NOMO-1 treated with DMSO at 0.1 percent for 48 hours (cell line): ENCODE measurements around the gene COL4A2.
"Not testable (repeated sequence)": the region's sequence is repeated elsewhere in the genome, so short reads cannot be mapped to it uniquely, and the experiment has no call there.

Source experiments
- DNase-seq: peaks from one replicate; lab custom pipeline; 2025; ENCODE audit not compliant: unreplicated experiment; lab: John Stamatoyannopoulos, UW

The COL4A2 gene

DNA sequence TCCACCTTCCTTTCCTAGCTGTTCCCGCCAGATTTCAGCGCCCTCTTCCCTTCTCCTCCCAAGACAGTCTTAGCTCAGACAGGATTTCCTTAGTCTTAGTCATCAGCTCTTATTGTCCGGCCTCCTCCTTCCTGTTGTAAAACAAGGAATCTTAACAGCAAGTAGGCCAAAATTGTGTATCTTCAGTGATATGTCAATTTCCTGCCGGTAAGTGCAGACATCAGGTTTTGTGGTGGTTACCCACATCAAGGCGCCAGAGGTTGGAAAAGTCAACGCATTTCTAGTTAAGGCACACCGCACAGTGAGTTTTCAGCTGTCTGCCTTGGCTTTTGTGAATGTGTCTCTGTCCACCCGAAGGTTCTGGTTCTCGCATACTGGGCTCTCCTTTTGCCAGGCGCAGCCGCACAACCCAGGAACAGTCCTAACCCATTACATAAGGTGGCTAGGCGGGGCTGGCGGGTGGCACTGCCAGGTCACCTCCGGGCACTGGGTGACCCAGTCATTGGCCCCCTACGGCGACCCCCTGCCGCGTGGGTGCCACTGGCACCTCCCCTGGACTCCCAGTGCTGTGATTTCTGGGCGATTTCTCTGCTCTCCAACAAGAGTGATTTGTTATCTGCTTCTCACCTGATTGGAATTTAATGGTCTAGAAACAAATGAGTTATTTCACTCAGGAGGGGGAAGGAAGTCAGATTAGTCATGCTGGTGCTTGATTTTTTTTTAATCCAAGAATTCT lies 12.9 kb downstream of the COL4A2 start:
- no peak for DNase-seq

DNA sequence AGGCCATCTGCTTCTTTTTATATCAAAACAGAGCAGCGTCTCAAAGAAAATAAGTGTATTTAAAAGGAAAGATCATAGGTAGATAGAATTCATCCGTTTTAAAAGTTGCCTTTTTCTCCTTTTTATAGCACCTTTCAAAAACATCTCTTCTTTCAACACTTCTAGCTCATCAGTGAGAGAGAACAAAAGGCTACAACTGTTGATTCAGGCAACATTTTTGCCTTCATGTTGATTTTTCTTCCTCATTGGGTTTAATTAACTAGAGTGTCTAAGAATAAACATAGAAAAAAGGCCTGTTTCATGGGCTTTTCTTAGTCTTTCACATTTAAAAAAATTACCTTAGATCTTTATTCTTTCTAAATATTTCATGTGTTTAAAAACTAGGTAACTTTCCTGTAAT lies 13.6 kb downstream of the COL4A2 start:
- no peak for DNase-seq

- DNase-seq: not testable (repeated sequence)
Observed at GRCh38 chr13:110321573-110321972, 14.5 kb downstream of the COL4A2 start.

GRCh38 chr13:110322126-110322827 lies 15.2 kb downstream of the COL4A2 start:
- DNase-seq: no peak

DNA sequence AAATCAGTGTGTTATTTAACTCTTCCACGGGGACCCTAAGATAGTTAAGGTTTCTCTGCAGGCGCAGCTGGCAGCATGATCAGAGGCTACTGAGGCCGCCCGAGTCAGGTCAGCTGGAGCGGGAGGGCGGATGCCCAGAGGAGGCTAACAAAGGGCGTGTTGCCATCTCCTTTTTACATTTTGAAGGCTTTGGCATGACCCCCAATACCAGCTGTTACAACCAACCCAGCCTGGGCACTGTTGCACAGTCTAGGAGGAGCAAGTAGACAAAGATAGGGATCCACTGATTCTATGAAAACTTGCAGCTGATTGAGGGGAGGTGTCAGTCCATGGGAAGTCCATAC lies 15.7 kb downstream of the COL4A2 start:
- DNase-seq: no peak

DNA sequence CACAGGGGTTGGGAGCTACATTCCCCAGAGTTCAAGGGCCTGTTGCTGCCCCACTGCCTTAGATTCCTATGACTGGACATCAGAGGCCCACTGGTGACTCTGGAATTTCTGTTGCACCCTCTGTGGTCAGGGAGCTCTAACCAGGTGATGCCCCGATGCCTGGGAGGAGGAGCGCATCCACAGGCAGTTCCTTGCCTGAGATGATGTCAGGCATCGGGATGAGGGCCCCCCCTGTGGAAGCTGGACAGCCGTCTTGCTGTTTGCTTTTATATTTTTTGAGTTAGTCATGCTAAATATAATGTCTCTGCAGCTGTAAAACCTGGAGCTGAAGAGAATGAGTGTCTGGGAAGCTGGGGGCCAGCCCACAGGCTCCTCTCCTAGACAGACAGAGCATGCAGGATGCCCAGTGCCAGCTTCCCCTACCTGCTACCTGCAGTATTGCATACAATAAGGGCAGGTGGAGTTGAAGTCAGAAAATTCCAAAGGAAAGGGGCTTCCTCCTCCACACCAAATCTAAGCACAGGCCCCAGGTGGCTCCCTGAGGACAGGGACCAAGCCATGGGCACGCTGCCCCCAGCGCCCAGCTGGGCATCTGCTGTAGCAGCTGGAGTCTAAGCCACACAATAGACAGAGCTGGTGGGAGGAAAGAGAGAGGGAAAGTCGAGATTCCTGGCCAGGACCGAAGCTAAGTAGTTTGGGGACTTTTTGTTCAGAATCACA lies 16.2 kb downstream of the COL4A2 start:
- DNase-seq: no peak

DNA sequence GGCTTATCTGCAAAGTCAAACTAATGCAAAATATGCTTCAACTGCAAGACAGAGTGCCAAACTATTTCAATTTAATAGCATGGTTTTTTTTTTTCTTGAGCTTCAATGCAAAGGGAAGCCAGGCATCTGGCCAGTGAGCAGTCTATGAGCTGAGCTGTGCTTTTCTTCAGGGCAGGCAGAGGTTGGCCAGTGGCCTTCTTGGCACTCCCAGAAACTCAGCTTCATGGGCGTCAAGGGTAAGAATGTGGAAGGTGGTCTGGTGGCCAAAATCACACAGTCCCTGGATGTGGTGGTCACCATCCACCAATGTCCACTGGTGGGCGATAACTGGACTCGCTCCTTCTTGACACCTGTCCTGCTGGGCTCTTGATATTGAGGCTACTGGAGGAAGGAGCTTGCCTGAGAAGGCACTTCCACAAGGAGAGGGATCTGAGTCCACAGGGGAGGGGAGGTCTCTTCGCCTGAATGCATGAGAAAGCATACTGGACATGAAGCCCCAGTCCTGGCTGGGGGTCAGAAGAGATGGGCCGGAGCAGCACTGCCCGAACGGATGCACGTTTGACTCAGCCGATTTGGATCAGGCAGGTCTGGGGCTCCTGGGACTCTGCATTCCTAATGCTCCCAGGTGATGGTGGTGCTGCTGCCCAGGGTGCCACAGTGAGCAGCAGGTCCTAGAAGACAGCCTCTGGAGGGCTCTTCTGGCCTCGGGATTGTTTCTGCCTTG lies 17.1 kb downstream of the COL4A2 start:
- DNase-seq: no peak

GRCh38 chr13:110326263-110326904 lies 19.3 kb downstream of the COL4A2 start:
- DNase-seq: no peak

- DNase-seq: no peak
Observed at GRCh38 chr13:110327051-110327721, 20.1 kb downstream of the COL4A2 start.

DNA sequence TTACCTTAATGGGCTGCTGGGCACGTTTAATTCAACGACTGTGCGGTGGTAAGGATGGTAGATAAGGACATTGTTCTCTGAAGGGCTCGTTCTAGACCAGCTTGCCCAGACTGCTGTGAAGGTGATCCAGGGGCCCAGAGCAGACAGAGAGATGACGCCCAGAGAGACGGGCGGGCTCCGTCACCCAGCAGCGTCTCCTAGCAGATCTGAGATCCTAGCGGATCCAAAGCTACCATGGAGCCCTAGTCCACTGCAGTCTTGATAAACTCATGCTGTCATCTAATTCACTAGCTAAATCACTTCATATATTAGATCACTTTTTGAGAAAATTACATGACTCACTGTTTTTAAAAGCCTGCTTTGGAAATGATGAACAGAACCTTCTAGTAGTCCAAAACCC lies 21.5 kb downstream of the COL4A2 start:
- DNase-seq: no peak

DNA sequence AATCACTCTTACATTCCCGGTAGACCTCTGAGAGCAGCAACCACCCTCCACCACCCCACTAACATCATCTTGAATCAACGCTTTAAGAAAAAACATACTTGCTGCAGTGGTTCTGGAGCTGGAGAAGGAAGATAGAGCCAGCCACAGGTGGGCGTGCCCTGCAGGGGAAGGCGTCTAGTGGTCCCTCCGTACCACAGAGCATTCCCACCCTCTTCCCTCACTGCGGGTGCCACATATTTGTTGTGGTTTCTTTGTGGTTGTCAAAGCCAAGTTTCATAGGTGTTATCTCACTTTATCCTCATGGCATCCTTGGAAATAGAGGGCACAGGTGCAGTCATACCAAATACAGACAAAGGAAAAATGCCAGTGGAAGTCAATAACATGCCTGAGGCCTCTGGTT lies 22.2 kb downstream of the COL4A2 start:
- DNase-seq: no peak

DNA sequence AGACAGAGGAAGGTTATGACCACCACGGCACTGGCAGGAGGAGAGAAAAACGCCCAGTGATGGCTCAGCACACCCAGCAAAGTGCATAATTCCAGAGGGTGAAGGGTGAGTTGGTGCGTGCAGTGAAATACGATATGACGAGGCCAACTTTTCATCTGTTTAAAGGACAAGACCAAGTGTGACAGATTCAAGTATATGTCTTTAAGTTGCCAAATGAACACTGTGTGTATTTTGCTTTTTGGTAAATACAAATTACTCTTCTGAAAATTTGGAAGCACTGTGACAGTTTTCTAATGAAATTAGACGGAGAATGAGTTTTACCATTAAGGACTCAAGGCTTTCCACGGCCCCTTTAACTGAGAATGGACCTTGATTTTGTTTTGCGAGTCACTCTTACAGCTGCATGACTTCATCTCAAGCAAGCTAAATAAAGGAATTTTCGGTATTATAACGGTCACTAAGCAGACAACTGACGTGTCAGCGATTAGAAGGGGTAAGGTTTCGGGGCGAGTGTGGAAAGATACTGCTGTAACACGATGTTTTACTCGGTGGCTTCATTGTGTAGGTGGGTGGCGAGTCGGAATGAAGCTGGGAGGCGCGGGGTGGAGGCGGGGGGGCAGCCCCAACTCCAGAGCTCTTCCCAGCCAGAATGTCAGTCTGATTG lies 22.8 kb downstream of the COL4A2 start:
- no peak for DNase-seq

DNA sequence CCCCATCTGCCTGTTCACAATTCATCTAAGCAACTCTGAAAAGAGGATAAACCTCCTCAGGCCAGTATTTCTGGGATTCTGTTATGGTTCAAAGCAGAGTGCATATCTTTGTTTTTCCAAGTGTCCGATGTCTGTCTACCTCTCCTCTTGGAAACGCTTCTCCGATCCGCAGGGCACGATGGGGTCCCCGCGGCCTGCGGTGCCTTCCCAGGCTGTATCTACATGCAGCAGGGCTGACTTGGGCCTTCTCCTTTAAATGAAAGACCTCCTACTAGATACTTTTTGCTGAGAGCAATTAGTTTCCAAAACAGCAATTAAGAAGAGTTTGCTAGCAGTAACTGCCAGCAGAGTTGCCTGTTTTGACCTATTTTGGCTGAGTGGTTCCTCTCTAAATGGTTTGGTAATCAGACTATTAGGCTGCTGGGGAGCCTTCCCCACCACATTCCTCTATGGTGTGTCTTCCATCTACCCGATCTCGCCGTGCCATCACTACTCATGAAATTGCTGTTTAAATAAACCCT lies 23.5 kb downstream of the COL4A2 start:
- no peak for DNase-seq

- DNase-seq: no peak
Observed at GRCh38 chr13:110331362-110331761, 24.3 kb downstream of the COL4A2 start.

DNA sequence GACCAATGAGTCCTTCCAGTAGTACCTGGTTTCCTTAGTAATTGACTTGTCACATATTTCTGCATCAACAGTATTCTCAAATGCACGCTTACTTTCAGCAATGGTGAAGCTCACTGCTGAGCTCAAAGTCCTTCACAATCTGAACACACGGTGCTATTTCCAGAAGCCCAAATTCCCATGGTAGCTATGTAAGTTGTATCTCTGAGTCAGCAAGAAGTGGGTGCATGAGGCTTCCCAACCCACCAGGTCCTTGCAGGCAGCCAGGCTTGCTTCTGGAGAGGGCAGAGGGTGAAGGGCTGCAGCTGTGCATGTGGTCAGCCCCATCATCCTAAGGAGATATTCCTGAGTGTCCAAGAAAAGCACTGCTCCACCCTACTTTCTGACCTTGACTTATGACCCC lies 25.7 kb downstream of the COL4A2 start:
- DNase-seq: no peak

DNA sequence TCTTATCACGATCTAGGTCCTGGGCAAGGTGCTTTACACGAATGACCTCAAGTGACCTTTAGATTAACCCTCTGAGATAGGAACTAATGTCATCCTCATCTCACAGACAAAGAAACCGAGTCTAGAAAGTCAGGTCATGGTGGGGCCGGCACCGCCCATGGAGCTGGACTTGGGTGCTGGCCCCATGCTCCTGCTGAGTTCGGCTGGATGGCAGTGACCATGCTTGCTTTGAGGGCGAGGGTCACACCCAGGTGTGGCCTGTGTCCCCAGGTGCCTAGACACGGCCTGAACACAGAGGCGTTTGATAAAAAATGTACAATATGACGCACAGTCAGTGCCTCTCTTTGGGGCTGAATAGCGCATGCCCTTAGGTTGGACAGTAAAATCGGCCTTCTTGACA lies 26.8 kb downstream of the COL4A2 start:
- no peak for DNase-seq

DNA sequence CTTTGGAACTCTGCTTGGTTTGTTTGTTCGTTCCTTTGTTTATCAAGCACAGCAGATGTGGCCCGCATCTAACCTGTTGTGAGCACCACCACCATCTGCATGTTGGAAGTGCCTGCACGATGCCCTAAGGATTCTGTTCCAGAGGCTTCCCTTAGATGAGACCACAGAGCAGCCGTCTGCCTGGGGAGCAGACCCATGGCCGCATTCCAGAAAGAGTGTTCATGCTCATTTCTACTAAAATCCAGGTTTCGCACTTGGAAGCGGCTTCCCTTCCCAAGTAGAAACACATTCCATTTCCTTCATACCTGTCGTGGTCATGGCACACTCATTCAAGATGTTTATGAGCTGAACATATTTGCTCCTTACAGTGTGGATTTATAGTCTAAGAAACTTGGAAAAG lies 27.2 kb downstream of the COL4A2 start:
- no peak for DNase-seq

DNA sequence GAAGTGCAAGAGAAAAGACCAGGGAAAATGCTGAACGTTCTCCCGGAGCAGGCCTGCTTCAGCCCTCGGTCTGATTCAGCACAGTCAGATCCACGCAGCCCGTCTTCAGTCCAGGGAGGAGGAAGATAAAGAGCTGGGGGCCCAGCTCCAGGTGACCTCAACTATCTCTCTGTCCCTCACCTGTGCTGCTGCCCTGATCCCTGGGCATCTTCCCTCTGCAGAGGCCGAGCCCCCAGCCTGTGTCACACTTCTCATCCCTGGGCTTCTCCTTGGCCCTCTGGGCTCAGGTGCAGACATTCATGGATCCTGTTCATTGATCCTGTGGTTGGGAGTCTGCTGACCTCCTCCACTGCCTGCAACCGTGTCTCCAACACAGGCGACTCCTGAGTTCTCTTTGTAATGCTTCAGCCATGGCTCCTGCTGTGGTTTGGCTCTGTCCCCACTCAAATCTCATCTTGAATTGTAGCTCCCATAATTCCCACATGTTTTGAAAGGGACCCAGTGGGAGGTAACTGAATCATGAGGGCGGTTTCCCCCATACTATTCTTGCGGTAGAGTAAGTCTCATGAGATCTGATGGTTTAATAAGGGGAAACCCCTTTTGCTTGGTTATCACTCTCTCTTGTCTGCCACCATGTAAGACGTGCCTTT lies 27.9 kb downstream of the COL4A2 start:
- DNase-seq: no peak

DNA sequence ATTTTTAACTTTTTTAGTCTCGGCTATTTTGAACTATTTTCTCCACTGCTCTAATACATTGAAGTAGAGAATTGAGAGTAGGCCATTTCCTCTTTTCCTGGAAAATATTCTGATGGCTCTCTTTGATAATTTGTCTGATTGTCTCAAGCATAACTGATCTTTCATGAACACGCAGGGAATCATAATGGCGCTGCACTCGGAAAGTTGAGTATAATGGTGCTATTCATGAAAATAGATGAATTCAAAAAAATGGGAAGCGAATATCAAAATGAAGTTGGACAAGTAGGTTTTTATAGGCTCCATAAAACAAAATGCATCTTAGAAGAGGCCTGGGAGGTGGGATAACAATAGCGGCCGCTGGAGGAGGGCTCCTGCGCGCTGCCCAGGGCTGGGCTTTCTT lies 29.0 kb downstream of the COL4A2 start:
- no peak for DNase-seq
